Chondrocyte (in vitro differentiated cells): ENCODE measurements around the gene RGS1. TPM values are rescaled to one million over a fixed set of nuclear protein-coding genes. Genes with fewer than 3 reads are reported as not detected.
"Not testable (repeated sequence)": the region's sequence is repeated elsewhere in the genome, so short reads cannot be mapped to it uniquely, and the experiment has no call there.

Experiments used
- DNase-seq: peaks from one replicate; pipeline ENCODE4 v3.0.0; 2021; ENCODE audit warnings: mixed read lengths, low spot score
- H3K27ac Mint-ChIP-seq: one replicate; pipeline ENCODE4 v1.8.0; 2021; ENCODE audit warnings: mild to moderate bottlenecking, moderate library complexity, mixed read lengths; ENCODE audit not compliant: unreplicated experiment
- H3K27me3 Mint-ChIP-seq: 2 replicates; pipeline ENCODE4 v1.8.0; 2021; ENCODE audit warnings: low read depth, mixed read lengths
- H3K36me3 Mint-ChIP-seq: 2 replicates; pipeline ENCODE4 v1.8.0; 2021; ENCODE audit warnings: low read depth, mixed read lengths
- H3K4me1 Mint-ChIP-seq: 2 replicates; pipeline ENCODE4 v1.8.0; 2021; ENCODE audit warnings: low read depth, mild to moderate bottlenecking, mixed read lengths
- H3K4me3 Mint-ChIP-seq: one replicate; pipeline ENCODE4 v1.8.0; 2021; ENCODE audit warnings: mild to moderate bottlenecking, moderate library complexity, mixed read lengths; ENCODE audit not compliant: unreplicated experiment
- H3K9me3 Mint-ChIP-seq: 2 replicates; pipeline ENCODE4 v1.8.0; 2021; ENCODE audit warnings: low read depth, mixed read lengths
- total RNA-seq: library from RNA; stranded (reverse); gene quantifications from 3 replicates; pipeline ENCODE4 v1.2.1, GENCODE V29; 2021
- TF ChIP-seq, protein P1 (sequence below): fragments of 200-600 bp; sonication (generic); IDR thresholded peaks from 2 replicates; pipeline ENCODE4 v1.5.0; 2021; ENCODE audit warnings: antibody characterized with exemption, mild to moderate bottlenecking, moderate library complexity

The RGS1 gene
- total RNA-seq, 1 donor from 2014 or later = not detected

GRCh38 chr1:192530254-192530653 is 45.3 kb upstream of the RGS1 start:
- H3K4me1 Mint-ChIP-seq = peaks cover 70% of the 10 kb centered on the region

GRCh38 chr1:192531037-192531703 is 44.4 kb upstream of the RGS1 start:
- H3K9me3 Mint-ChIP-seq, H3K27me3 Mint-ChIP-seq, H3K4me3 Mint-ChIP-seq, DNase-seq, H3K36me3 Mint-ChIP-seq: not testable (repeated sequence)
- peak overlapping the region; percentile 80 for H3K27ac Mint-ChIP-seq
- peaks cover 66% of the 10 kb centered on the region for H3K4me1 Mint-ChIP-seq

More at GRCh38 chr1:192530254-192530653, 45.3 kb upstream of the RGS1 start:
- Mint-ChIP-seq H3K9me3 (peaks cover 14% of the 10 kb centered on the region), H3K27me3 (no peaks in the 10 kb centered on the region), H3K27ac (peak overlapping the region; percentile 81), H3K36me3 (peaks cover 2% of the 10 kb centered on the region), H3K4me3 (no peak overlapping the region)
- TF ChIP-seq, protein P1, sequence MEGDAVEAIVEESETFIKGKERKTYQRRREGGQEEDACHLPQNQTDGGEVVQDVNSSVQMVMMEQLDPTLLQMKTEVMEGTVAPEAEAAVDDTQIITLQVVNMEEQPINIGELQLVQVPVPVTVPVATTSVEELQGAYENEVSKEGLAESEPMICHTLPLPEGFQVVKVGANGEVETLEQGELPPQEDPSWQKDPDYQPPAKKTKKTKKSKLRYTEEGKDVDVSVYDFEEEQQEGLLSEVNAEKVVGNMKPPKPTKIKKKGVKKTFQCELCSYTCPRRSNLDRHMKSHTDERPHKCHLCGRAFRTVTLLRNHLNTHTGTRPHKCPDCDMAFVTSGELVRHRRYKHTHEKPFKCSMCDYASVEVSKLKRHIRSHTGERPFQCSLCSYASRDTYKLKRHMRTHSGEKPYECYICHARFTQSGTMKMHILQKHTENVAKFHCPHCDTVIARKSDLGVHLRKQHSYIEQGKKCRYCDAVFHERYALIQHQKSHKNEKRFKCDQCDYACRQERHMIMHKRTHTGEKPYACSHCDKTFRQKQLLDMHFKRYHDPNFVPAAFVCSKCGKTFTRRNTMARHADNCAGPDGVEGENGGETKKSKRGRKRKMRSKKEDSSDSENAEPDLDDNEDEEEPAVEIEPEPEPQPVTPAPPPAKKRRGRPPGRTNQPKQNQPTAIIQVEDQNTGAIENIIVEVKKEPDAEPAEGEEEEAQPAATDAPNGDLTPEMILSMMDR = no peak
- no peak for DNase-seq

- Mint-ChIP-seq H3K27me3 (no peaks in the 10 kb centered on the region), H3K4me3 (no peak overlapping the region), H3K27ac (peak overlapping the region; percentile 75), H3K36me3 (peaks cover 2% of the 10 kb centered on the region), H3K4me1 (peaks cover 63% of the 10 kb centered on the region), H3K9me3 (peaks cover 4% of the 10 kb centered on the region)
- TF ChIP-seq, protein P1 = no peak
- no peak for DNase-seq
Observed at GRCh38 chr1:192534666-192535065, 40.9 kb upstream of the RGS1 start.

DNA sequence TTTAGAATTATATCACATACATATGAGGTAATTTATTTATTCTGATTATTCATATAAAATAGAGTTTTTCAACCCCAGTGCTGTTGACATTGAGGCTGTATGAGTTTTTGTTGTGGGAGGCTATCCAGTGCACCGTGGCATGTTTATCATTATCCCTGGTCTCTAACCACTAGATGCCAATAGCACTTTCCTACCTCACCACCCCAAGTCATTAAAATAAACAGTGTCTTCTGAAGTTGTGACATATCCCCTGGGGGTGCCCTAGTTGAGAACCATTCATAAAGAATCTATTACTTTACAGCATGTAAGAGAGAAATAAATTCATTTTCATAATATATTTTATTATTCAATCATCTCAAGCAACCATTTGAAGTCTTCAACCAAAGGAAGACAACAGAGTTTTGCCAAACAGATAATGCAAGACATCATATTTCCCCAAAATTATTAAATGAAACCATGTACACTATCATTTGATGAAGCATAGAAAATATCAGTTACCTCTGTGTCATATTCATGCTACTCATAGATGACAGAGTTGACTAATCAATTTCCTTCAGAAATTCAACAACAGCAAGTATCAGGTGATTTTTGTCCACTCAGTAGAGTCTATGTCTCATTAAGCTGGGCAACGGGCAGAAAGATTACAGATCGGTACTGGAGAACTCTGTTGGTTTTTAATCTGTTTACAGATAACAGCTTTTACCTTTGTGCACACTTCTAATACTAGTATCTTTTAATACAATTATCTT is 39.5 kb upstream of the RGS1 start:
- Mint-ChIP-seq H3K27me3 (no peaks in the 10 kb centered on the region), H3K4me1 (peaks cover 64% of the 10 kb centered on the region), H3K36me3 (peaks cover 1% of the 10 kb centered on the region), H3K4me3 (no peak overlapping the region), H3K27ac (no peak overlapping the region), H3K9me3 (peaks cover 3% of the 10 kb centered on the region)
- no peak for DNase-seq
- TF ChIP-seq, protein P1 = no peak

- no peaks in the 10 kb centered on the region for H3K9me3 Mint-ChIP-seq
- H3K36me3 Mint-ChIP-seq = no peaks in the 10 kb centered on the region
- peak overlapping the region; percentile 98 for H3K27ac Mint-ChIP-seq
- H3K4me1 Mint-ChIP-seq = peaks cover 64% of the 10 kb centered on the region
- TF ChIP-seq, protein P1 = no peak
- no peak for DNase-seq
- no peak overlapping the region for H3K4me3 Mint-ChIP-seq
- no peaks in the 10 kb centered on the region for H3K27me3 Mint-ChIP-seq
Observed at GRCh38 chr1:192538407-192539296, 36.9 kb upstream of the RGS1 start.
